H54 (cell line): ENCODE data around the gene ETS2.

Experiments
- DNase-seq: peaks from one replicate; pipeline ENCODE4 v3.0.0; 2011; ENCODE audit warnings: low spot score, mixed read lengths; ENCODE audit not compliant: insufficient read length
- FAIRE-seq: peaks from 3 replicates; lab custom pipeline; 2011; peaks lifted over from hg19 to GRCh38; lab: Jason Lieb, UNC
- POLR2A ChIP-seq: IDR thresholded peaks from 2 replicates; pipeline ENCODE4 v1.6.1; 2011; ENCODE audit warnings: low read depth, mild to moderate bottlenecking, low read length

ETS2 gene

DNA sequence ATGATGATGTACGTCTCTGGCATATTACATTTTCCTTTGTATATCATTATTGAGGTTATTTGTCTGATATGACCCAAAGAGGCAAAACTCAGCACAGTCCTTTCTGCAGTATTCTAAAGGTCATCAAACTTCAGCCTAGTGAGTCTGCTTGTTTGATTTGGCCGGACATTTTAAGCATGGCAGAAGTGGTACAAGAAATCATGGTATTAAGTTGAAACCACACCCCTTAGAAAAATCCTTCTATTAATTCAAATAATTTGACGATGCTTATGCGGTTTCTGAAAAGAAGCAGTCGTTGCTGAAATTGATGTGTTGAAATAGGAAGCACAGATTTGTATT, 5.1 kb downstream of the ETS2 start:
- FAIRE-seq: no peak
- DNase-seq: no peak

DNA sequence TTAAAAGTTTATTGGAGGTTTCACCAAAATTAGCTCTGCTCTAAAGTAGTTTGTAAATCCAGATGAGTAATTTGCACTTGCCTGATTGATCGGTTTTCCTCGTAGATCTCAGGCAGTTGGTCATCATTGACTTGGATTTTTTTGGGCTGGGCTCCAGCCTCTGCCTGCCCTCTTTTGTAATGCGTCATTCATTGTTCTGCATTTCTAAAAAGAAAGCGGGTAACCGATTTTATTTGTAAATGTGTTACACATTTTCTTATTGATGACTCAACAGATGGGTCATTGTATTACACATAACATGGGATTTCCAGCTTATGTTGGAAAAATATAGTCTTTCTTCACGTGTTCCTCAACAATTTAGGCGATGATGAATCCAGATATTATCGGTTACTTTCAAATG, 5.5 kb downstream of the ETS2 start:
- TF ChIP-seq POLR2A: no peak
- DNase-seq (peak; percentile 30), FAIRE-seq (no peak)

More for the DNA sequence above, 5.1 kb downstream of the ETS2 start:
- TF ChIP-seq POLR2A: no peak

DNA sequence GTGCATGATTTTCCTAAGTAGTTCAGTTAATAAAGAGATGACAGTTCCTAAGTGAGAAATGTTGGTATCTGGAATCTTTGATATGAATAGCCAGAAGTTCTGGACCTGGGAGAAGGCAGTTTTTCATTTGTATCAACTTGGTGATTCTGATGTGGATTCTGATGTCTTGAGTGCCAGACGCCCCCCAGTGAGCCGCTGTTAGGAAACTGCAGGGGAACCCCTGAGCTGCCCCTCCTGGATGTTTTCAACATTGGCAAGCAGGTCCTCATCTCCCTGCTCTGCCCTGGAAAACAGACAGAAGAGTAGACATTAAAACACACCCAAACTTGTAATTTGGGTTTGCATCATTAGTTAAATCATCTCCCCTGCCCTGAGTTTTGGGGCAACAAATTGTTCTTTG, 7.4 kb downstream of the ETS2 start:
- TF ChIP-seq POLR2A: no peak
- DNase-seq (no peak), FAIRE-seq (no peak)

DNA sequence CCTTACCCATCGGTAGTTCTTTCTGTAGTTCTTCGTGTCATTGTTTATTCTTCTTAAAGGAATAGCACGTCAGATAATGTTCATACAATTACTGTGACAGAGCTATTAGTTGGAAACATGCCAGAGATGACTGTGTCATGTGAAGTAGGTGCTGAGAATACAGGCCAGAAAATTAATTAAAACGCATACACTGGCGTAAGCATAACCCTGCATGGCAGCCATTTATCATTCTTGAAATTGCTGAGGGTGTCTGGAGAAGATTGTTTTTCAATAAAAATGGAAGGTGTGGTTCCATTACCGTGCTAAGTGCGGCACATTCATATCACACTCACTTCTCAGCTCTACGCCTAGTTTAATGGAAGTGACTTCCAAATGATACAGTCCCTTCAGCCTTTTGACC, 7.8 kb downstream of the ETS2 start:
- no peak for FAIRE-seq
- DNase-seq: no peak
- no peak for TF ChIP-seq POLR2A

DNA sequence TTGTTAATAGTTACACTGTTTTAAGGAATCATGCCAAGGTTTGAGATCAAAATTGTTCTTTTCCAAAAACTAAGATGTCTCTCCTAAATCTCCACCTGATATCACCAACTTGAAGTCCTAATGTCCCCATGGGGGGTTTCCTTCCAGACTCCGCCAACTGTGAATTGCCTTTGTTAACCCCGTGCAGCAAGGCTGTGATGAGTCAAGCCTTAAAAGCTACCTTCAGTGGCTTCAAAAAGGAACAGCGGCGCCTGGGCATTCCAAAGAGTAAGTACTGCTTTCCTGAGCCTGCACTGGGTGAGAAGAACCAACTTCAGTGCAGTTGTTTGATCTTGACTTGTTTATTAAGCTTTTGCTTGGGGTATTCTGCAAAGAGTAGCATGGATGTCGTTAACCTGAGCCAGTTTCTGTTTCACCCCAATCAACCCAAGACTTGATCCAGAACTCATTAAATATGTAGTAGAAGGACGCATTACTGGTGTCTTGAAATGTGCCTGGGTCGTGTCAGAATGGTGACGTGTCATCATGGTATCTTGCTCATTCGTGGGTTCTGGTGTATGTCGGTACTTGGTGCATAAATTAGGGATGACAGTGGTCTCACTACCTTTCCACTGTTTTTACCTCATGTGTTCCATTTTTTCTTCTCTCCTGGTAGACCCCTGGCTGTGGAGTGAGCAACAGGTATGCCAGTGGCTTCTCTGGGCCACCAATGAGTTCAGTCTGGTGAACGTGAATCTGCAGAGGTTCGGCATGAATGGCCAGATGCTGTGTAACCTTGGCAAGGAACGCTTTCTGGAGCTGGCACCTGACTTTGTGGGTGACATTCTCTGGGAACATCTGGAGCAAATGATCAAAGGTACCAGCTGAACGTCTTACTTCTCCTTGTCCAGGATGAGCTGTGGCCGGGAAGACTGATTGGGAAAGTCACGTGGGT, 8.7 kb downstream of the ETS2 start:
- DNase-seq: no peak
- no peak for FAIRE-seq
- no peak for TF ChIP-seq POLR2A

DNA sequence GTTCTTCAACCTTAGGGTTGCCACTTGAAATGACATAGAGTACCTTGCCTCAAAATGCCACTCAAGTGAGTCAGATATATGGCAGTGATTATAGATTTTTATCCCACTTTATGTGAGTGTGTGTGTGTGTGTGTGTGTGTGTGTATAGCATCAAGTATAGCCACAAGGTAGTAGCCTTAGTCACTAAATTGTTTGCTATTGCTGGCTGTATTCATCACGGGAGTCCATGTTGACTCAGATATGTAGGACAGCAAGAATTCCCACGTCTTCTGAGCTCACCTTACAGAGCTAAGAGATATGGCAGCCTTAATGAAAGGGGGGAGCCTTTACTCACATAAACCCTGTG, 9.3 kb downstream of the ETS2 start:
- DNase-seq (peak; percentile 50), FAIRE-seq (no peak)
- no peak for TF ChIP-seq POLR2A

DNA sequence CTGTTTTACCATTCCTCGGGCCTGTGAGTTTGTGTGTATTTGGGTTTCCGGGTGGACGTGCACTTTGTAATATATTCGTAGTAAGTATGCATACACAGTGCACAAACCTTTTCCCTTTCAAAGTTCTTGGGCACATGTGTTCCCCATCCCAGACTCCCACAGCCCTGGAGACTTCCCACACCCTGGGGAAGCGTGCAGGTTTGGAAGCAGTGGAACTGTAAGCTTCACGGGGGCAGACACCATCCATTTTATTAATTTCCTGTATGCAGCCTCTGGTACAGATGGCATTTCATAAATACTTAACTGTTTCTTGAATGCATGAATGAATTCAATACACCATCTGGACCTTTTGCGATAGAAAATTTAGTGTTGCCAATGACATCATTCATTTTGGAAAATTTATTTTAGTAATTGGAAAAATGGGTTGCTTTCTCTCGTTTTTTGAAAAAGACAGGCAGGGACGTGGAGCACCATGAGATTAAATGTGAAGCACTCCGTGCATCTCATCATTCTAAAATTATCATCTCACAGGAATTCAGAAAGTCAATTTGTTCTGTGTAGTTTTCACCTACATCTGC, 10.8 kb downstream of the ETS2 start:
- no peak for TF ChIP-seq POLR2A
- FAIRE-seq (no peak), DNase-seq (no peak)

DNA sequence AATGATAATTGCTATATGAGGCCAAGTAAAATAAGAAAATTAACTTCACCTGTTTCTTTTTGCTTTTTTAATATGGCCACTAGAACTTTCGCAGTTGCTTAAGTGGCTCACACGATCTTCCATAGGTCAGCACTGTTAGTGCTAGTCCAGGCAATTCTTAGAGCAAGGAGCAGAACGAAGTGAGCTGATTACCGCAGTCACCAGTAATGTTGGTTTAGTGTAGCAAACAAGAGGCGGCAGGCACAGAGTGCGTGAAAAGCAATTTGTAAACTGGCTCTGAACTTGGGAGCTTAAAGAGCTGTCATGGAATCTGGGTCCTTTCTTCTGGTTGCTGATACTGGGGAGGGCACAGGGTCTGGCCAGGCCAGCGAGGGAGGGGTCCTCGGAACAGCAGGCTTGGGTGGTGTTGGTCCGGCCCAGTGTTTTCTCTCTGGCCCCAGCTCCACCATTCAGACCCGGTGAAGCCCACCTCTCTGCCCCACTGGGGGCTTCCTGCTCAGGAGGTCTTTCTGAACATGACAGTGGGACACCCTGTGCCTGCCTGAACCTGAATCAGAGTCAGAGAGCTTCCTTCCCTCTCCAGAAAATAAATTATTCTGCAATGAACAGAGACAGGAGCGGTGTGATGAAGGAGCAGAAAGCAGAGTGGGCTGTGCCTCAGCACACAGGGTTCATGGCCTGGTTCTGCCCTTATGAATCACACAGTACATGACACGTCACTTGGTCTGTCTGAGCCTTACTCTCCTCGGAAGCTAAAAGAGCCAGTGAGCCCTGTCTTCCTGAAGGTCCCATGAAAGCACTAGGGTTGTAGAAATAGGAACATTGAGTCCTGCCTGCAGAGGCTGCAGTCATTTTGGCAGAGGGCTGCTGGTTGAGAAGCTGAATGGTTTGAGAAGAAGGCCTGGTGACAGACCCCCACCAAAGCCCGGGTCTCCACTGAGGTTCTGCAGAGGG, 11.9 kb downstream of the ETS2 start:
- FAIRE-seq (peak; percentile 75), DNase-seq (peak; percentile 58)
- TF ChIP-seq POLR2A: no peak

DNA sequence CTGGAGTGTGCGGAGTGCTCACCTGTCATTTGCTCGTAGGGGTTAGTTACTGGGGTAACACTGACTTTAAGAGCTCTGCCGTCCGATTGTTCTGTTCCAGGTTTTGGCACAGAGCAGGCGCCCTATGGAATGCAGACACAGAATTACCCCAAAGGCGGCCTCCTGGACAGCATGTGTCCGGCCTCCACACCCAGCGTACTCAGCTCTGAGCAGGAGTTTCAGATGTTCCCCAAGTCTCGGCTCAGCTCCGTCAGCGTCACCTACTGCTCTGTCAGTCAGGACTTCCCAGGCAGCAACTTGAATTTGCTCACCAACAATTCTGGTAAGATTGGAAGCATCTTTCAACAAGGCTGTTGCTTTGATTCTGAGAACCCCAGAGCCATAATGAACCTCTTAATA, 12.6 kb downstream of the ETS2 start:
- no peak for TF ChIP-seq POLR2A
- DNase-seq (no peak), FAIRE-seq (no peak)

DNA sequence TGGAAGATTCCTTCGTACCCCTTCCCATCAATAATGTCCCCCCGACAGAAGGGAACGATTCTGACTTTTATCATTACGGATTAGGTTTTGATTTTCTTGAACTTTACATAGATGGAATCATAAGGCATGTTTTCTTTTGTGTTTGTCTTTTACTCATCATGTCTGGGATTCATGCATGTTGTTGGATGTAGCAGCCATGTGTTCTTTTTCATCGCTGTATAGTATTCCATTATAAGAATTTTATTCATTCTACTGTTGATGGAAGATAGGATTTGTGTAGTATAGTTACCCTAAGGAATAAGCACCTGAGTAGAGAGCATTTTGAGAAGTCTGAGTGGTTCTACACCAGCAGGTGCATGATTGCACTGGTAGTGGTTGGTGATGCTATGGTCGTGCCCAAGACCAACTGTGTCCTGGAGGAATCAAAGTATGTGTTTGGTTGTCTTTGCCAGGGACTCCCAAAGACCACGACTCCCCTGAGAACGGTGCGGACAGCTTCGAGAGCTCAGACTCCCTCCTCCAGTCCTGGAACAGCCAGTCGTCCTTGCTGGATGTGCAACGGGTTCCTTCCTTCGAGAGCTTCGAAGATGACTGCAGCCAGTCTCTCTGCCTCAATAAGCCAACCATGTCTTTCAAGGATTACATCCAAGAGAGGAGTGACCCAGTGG, 13.5 kb downstream of the ETS2 start:
- FAIRE-seq: no peak
- no peak for TF ChIP-seq POLR2A
- DNase-seq: no peak

DNA sequence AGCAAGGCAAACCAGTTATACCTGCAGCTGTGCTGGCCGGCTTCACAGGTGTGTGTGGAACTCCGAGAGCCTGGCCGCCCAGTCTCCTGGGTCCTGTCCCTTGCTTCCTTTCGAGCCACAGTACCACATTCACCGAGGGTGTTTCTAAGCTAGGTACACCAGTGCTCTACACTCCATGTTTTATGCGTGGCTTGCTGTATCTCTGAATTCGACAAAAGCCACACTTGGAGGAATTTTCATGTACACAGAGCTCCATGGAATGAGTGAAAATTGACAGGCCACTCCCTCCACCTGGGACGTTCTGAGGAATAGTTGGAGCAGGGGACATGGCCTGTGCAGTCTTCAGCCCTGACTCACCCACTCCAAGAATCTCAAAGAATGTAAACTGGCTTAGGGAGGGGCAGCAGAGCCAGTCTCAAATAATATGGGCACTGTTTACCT, 14.0 kb downstream of the ETS2 start:
- DNase-seq (peak; percentile 85), FAIRE-seq (no peak)
- TF ChIP-seq POLR2A: no peak

DNA sequence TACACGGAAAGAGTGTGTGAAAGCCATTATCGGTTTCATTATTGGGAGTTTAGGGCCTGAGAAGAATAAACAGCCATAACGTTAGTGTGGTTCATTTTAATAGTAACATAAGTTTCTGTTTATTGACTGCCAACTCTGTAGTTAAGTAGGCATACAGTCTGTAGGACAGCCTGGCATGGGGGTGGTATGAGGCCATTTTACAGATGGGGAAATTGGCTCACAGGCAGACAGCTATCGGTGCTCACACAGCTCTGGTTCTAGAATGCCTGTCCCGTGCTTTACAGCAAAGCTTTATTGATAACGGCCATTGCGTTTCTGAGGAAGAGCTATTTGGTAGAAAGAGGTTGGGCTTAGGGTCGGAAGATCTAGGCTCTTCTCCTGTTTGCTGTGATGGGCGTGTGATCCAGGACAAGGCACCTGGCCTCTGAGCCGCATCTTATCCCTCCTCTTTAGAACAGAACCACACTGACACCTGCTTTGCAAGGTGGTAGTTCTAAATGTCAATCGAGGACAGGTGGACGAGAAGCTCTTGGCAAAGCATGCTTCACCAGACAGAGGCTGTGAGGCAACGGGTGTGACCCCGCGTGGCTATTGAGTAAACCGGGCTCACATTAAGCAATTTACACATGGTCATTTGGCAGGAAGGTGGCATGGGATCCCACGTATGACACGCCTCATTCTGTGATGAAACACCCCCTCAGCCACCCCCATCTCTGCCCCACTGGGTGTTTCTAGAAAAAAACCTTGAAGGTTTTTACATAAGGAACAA, 14.9 kb downstream of the ETS2 start:
- DNase-seq (no peak), FAIRE-seq (no peak)
- no peak for TF ChIP-seq POLR2A

DNA sequence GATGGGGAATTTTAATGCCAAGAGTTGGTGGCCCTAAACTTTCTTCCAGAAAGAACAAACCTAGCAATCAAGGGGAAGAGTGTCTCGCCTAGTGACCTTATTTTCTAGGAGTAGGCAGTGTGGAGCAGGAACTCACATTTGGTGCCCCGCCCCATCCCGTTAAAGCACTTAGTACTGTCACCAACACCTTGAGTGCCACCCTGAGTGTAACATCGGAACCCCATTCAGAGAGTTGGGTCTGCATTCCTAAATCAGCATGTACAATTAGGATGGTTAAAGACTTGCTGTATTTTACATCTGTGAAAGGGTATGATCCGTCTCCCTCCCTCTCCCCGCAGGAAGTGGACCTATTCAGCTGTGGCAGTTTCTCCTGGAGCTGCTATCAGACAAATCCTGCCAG, 15.5 kb downstream of the ETS2 start:
- no peak for TF ChIP-seq POLR2A
- FAIRE-seq (no peak), DNase-seq (no peak)
